IMR-90 (cell line): ENCODE measurements around the gene DISC1. TPM values are rescaled to one million over a fixed set of nuclear protein-coding genes. Genes with fewer than 3 reads are reported as not detected.

Source experiments
- ATAC-seq: fragments of 200-7000 bp; cut with Tn5 transposase; 2 replicates; pipeline ENCODE4 v1.9.1; 2020; ENCODE audit warnings: low read depth, mild to moderate bottlenecking, moderate library complexity
- BruUV-seq: library from RNA; stranded (reverse); fragments of 400-500 nt; replicated peaks from 2 replicates; lab custom pipeline; 2021; lab: Mats Ljungman, UMichigan
- CTCF ChIA-PET: fragments of 300-600 bp; formaldehyde crosslinking; extraction: SDS; loops from one replicate; lab custom pipeline; 2021; ENCODE audit warnings: antibody characterized with exemption; lab: Yijun Ruan, JAX
- POLR2A ChIA-PET: fragments of 300-600 bp; sonication (Branson Sonifier 250); formaldehyde crosslinking; loops from one replicate; lab custom pipeline; 2022; ENCODE audit warnings: antibody characterized with exemption; ENCODE audit not compliant: unreplicated experiment; lab: Charles Lee
- DNase-seq: peaks from one replicate; pipeline ENCODE4 v3.0.0; 2013
- H2AFZ ChIP-seq: replicated peaks from 2 replicates; pipeline ENCODE3; 2013; ENCODE audit warnings: low read length, mild to moderate bottlenecking; ENCODE audit not compliant: poor library complexity
- H2AK5ac ChIP-seq: 2 replicates; pipeline ENCODE4 v1.6.1; 2013; ENCODE audit warnings: low read depth, low read length, inconsistent platforms
- H2AK9ac ChIP-seq: replicated peaks from 2 replicates; pipeline ENCODE3; 2013; ENCODE audit warnings: mild to moderate bottlenecking, low read depth, low read length, moderate library complexity; ENCODE audit not compliant: poor library complexity
- H2BK120ac ChIP-seq: 2 replicates; pipeline ENCODE4 v1.6.1; 2013; ENCODE audit warnings: low read depth, low read length, inconsistent platforms
- H2BK15ac ChIP-seq: 3 replicates; pipeline ENCODE4 v1.6.1; 2013; ENCODE audit warnings: low read depth, low read length, inconsistent platforms
- H2BK20ac ChIP-seq: 2 replicates; pipeline ENCODE4 v1.6.1; 2013; ENCODE audit warnings: low read depth, mild to moderate bottlenecking, inconsistent platforms, low read length, moderate library complexity
- H2BK5ac ChIP-seq: 2 replicates; pipeline ENCODE4 v1.6.1; 2013; ENCODE audit warnings: mild to moderate bottlenecking, low read depth, low read length, inconsistent platforms; ENCODE audit not compliant: poor library complexity, severe bottlenecking
- H3K14ac ChIP-seq: replicated peaks from 2 replicates; pipeline ENCODE4 v1.6.1; 2013; ENCODE audit warnings: low read depth, low read length, inconsistent platforms
- H3K18ac ChIP-seq: 2 replicates; pipeline ENCODE4 v1.6.1; 2013; ENCODE audit warnings: low read depth, low read length, control low read depth
- H3K23ac ChIP-seq: 2 replicates; pipeline ENCODE4 v1.6.1; 2013; ENCODE audit warnings: low read depth, low read length, inconsistent platforms
- H3K27ac ChIP-seq: 2 replicates; pipeline ENCODE4 v1.5.1; 2013; ENCODE audit warnings: mild to moderate bottlenecking, control low read depth, low read length; ENCODE audit not compliant: insufficient read depth
- H3K27me3 ChIP-seq: 2 replicates; pipeline ENCODE4 v1.6.1; 2013; ENCODE audit warnings: low read length; ENCODE audit not compliant: control insufficient read depth, insufficient read depth
- H3K36me3 ChIP-seq: 2 replicates; pipeline ENCODE4 v1.6.1; 2013; ENCODE audit warnings: low read length, mixed read lengths; ENCODE audit not compliant: control insufficient read depth, insufficient read depth
- H3K4ac ChIP-seq: 2 replicates; pipeline ENCODE4 v1.6.1; 2013; ENCODE audit warnings: low read depth, low read length, inconsistent platforms
- H3K4me1 ChIP-seq: 2 replicates; pipeline ENCODE4 v1.6.1; 2013; ENCODE audit warnings: low read length, mixed read lengths; ENCODE audit not compliant: control insufficient read depth, insufficient read depth
- H3K4me2 ChIP-seq: 2 replicates; pipeline ENCODE4 v1.6.1; 2013; ENCODE audit warnings: low read depth, mild to moderate bottlenecking, control low read depth, low read length, moderate library complexity
- H3K4me3 ChIP-seq: 2 replicates; pipeline ENCODE4 v1.5.1; 2013; ENCODE audit warnings: low read depth, mild to moderate bottlenecking, control low read depth, low read length, moderate library complexity; ENCODE audit not compliant: insufficient read depth
- H3K56ac ChIP-seq: 2 replicates; pipeline ENCODE4 v1.6.1; 2013; ENCODE audit warnings: low read length, inconsistent platforms; ENCODE audit not compliant: insufficient read depth; ENCODE audit errors: extremely low read depth
- H3K79me1 ChIP-seq, 2 experiments: 2 replicates each; pipeline ENCODE4 v1.6.1; 2013; ENCODE audit warnings: low read length in 2 of 2, inconsistent platforms in 1 of 2, low read depth in 1 of 2
- H3K9ac ChIP-seq: 2 replicates; pipeline ENCODE4 v1.6.1; 2013; ENCODE audit warnings: low read depth, low read length, control low read depth
- H3K9me1 ChIP-seq: 2 replicates; pipeline ENCODE4 v1.6.1; 2013; ENCODE audit warnings: low read length, inconsistent platforms; ENCODE audit not compliant: insufficient read depth
- H3K9me3 ChIP-seq: 2 replicates; pipeline ENCODE4 v1.6.1; 2013; ENCODE audit warnings: low read length; ENCODE audit not compliant: control insufficient read depth, insufficient read depth
- H4K20me1 ChIP-seq: 2 replicates; pipeline ENCODE4 v1.6.1; 2013; ENCODE audit warnings: low read length, inconsistent platforms; ENCODE audit not compliant: insufficient read depth
- H4K5ac ChIP-seq: 2 replicates; pipeline ENCODE4 v1.6.1; 2013; ENCODE audit warnings: mild to moderate bottlenecking, low read depth, low read length, control low read depth
- H4K8ac ChIP-seq, 2 experiments: 2 replicates each; pipeline ENCODE4 v1.6.1; 2013; ENCODE audit warnings: low read depth in 2 of 2, low read length in 2 of 2, control low read depth in 1 of 2, inconsistent platforms in 1 of 2
- H4K91ac ChIP-seq: 2 replicates; pipeline ENCODE4 v1.6.1; 2013; ENCODE audit warnings: low read depth, low read length, inconsistent platforms; ENCODE audit not compliant: insufficient read depth
- CHD1 ChIP-seq: IDR thresholded peaks from 2 replicates; pipeline ENCODE4 v1.6.1; 2012; ENCODE audit warnings: low read depth, low read length, improper control_type of control experiment
- FOS ChIP-seq: fragments of 150-350 bp; IDR thresholded peaks from 2 replicates; pipeline ENCODE4 v1.6.1; 2016; ENCODE audit warnings: low read depth, low read length
- MAFK ChIP-seq: IDR thresholded peaks from 2 replicates; pipeline ENCODE4 v1.6.1; 2012; ENCODE audit warnings: low read depth, low read length, improper control_type of control experiment
- MAZ ChIP-seq: IDR thresholded peaks from 2 replicates; pipeline ENCODE4 v1.6.1; 2012; ENCODE audit warnings: low read depth, mild to moderate bottlenecking, low read length, improper control_type of control experiment, moderate library complexity, borderline replicate concordance
- NFE2L2 ChIP-seq: fragments of 150-350 bp; IDR thresholded peaks from 2 replicates; pipeline ENCODE4 v1.6.1; 2016; ENCODE audit warnings: low read depth, mild to moderate bottlenecking, low read length
- POLR2A ChIP-seq: IDR thresholded peaks from 2 replicates; pipeline ENCODE4 v1.6.1; 2012; ENCODE audit warnings: mild to moderate bottlenecking, low read depth, low read length
- dilution Hi-C: fragments of 300-500 bp; cut with HindIII; formaldehyde crosslinking; loops from one replicate; pipeline ENCODE4 v1.14.3; 2018; ENCODE audit warnings: low sequenced_read_pairs; ENCODE audit not compliant: unreplicated experiment
- in situ Hi-C: fragments of 300-500 bp; cut with MboI; formaldehyde crosslinking; loops from 3 replicates; pipeline ENCODE4 v1.14.3; 2019; ENCODE audit warnings: low sequenced_read_pairs, inconsistent platforms, mixed read lengths
- intact Hi-C: fragments of 100-400 bp; cut with micrococcal nuclease; formaldehyde crosslinking; loops from 2 replicates; pipeline ENCODE4 v1.10.0; 2022
- polyA plus RNA-seq, 3 experiments: library from polyadenylated mRNA; depleted of rRNA; stranded (reverse); fragments of >200 nt; gene quantifications; 2 replicates each; pipeline ENCODE4 v1.2.3, GENCODE V29; 2012; ENCODE audit warnings: low replicate concordance in 1 of 3
- total RNA-seq: library from RNA; depleted of rRNA; stranded (reverse); fragments of >200 nt; gene quantifications from 2 replicates; pipeline ENCODE4 v1.2.3, GENCODE V29; 2012
- TF ChIP-seq, protein P1 (sequence below): fragments of 150-350 bp; IDR thresholded peaks from 2 replicates; pipeline ENCODE4 v1.6.1; 2017; ENCODE audit warnings: mild to moderate bottlenecking, antibody characterized with exemption, low read length, low read depth
- TF ChIP-seq, protein P2 (sequence below): fragments of 150-350 bp; IDR thresholded peaks from 2 replicates; pipeline ENCODE4 v1.6.1; 2016; ENCODE audit warnings: low read depth, mild to moderate bottlenecking, low read length, moderate library complexity, borderline replicate concordance

Gene DISC1
- total and polyA plus RNA-seq, 2 of the 4 experiments (the other 2 are of a cell fraction), result 2.2 to 7.0 TPM

- TF ChIP-seq MAZ, result no peak
- TF ChIP-seq CHD1, result no peak
These were observed 16.7 kb downstream of the DISC1 start (continued) for GRCh38 chr1:231643071-231643934.

- Histone ChIP-seq H2BK15ac (no peak overlapping the region), H3K4me1 (peaks cover 1% of the 10 kb centered on the region; the same call in 1 of the 2 replicates), H3K79me1 (peaks cover 11 to 16% of the 10 kb centered on the region in 2 experiments), H3K27me3 (no peaks in the 10 kb centered on the region), H3K27ac (no peak overlapping the region), H2BK5ac (no peak overlapping the region), H3K4me3 (no peak overlapping the region), H3K14ac (no peak overlapping the region), H2BK120ac (no peak overlapping the region), H3K23ac (no peak overlapping the region), H2AFZ (no peak overlapping the region), H3K9me1 (peaks cover 3% of the 10 kb centered on the region; the same call in 1 of the 2 replicates), H2AK9ac (no peak overlapping the region), H3K4me2 (no peak overlapping the region), H4K20me1 (peaks cover 3% of the 10 kb centered on the region; the same call in 1 of the 2 replicates), H4K5ac (no peak overlapping the region), H2BK20ac (no peak overlapping the region), H3K36me3 (0 out of 2 replicates have a peak, but pooled peaks cover 2% of the 10 kb centered on the region), H4K8ac (no peak overlapping the region), H3K9me3 (no peaks in the 10 kb centered on the region), H2AK5ac (no peak overlapping the region), H3K56ac (no peak overlapping the region), H3K4ac (no peak overlapping the region), H3K9ac (no peak overlapping the region), H3K18ac (no peak overlapping the region), H4K91ac (no peak overlapping the region)
- intact Hi-C loops (no loop called here), dilution Hi-C loops (no loop called here), in situ Hi-C loops (no loop called here)
- ChIA-PET POLR2A (no interaction called here), CTCF (interaction anchor here (0.6 kb wide), 1 partner anchor 49 kb away, joined by 4 read pairs; no protein-coding TSS in a partner anchor)
- TF ChIP-seq, protein P1, sequence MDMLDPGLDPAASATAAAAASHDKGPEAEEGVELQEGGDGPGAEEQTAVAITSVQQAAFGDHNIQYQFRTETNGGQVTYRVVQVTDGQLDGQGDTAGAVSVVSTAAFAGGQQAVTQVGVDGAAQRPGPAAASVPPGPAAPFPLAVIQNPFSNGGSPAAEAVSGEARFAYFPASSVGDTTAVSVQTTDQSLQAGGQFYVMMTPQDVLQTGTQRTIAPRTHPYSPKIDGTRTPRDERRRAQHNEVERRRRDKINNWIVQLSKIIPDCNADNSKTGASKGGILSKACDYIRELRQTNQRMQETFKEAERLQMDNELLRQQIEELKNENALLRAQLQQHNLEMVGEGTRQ, result no peak
- TF ChIP-seq FOS (no peak), NFE2L2 (no peak), MAFK (no peak), CHD1 (no peak), MAZ (no peak), POLR2A (no peak)
- TF ChIP-seq, protein P2, sequence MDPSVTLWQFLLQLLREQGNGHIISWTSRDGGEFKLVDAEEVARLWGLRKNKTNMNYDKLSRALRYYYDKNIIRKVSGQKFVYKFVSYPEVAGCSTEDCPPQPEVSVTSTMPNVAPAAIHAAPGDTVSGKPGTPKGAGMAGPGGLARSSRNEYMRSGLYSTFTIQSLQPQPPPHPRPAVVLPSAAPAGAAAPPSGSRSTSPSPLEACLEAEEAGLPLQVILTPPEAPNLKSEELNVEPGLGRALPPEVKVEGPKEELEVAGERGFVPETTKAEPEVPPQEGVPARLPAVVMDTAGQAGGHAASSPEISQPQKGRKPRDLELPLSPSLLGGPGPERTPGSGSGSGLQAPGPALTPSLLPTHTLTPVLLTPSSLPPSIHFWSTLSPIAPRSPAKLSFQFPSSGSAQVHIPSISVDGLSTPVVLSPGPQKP, result no peak
- DNase-seq (no peak), ATAC-seq (no peak)
- BruUV-seq, result no TSS peak
These were observed 17.3 kb downstream of the DISC1 start for GRCh38 chr1:231643935-231644237.
